Activated gamma-delta T cell (primary cell): ENCODE results near the gene LRRTM4.
"Not testable (repeated sequence)": the region's sequence is repeated elsewhere in the genome, so short reads cannot be mapped to it uniquely, and the experiment has no call there.

Experiments
- DNase-seq: peaks from one replicate; lab custom pipeline; 2025; lab: John Stamatoyannopoulos, UW

LRRTM4 gene

GRCh38 chr2:77085561-77085960, 436.6 kb downstream of the LRRTM4 start:
- DNase-seq = no peak

- no peak for DNase-seq
These were observed 440.6 kb downstream of the LRRTM4 start for GRCh38 chr2:77081597-77081996.

- no peak for DNase-seq
These were observed 457.9 kb downstream of the LRRTM4 start for GRCh38 chr2:77064324-77064723.

GRCh38 chr2:77054938-77055337, 467.2 kb downstream of the LRRTM4 start:
- DNase-seq = no peak

GRCh38 chr2:77046339-77046738, 475.8 kb downstream of the LRRTM4 start:
- no peak for DNase-seq

GRCh38 chr2:77045456-77045855, 476.7 kb downstream of the LRRTM4 start:
- not testable (repeated sequence) for DNase-seq

- no peak for DNase-seq
These were observed 487.7 kb downstream of the LRRTM4 start for GRCh38 chr2:77034445-77034844.

GRCh38 chr2:77029237-77029636, 492.9 kb downstream of the LRRTM4 start:
- not testable (repeated sequence) for DNase-seq

GRCh38 chr2:77028032-77028600, 494.1 kb downstream of the LRRTM4 start:
- DNase-seq = no peak

- no peak for DNase-seq
These were observed 496.5 kb downstream of the LRRTM4 start for GRCh38 chr2:77025714-77026113.

- DNase-seq = no peak
These were observed 501.0 kb downstream of the LRRTM4 start for GRCh38 chr2:77021161-77021560.

GRCh38 chr2:77018219-77018618, 504.0 kb downstream of the LRRTM4 start:
- DNase-seq = no peak

- no peak for DNase-seq
These were observed 504.8 kb downstream of the LRRTM4 start for GRCh38 chr2:77017355-77017745.

- DNase-seq = no peak
These were observed 505.5 kb downstream of the LRRTM4 start for GRCh38 chr2:77016443-77017354.

- no peak for DNase-seq
These were observed 508.2 kb downstream of the LRRTM4 start for GRCh38 chr2:77013953-77014352.

GRCh38 chr2:77013457-77013856, 508.7 kb downstream of the LRRTM4 start:
- DNase-seq = no peak

- no peak for DNase-seq
These were observed 512.9 kb downstream of the LRRTM4 start for GRCh38 chr2:77009307-77009706.

- DNase-seq = no peak
These were observed 513.3 kb downstream of the LRRTM4 start for GRCh38 chr2:77008853-77009252.

- no peak for DNase-seq
These were observed 514.5 kb downstream of the LRRTM4 start for GRCh38 chr2:77007686-77008085.

GRCh38 chr2:77005522-77005921, 516.7 kb downstream of the LRRTM4 start:
- no peak for DNase-seq

GRCh38 chr2:77001895-77002294, 520.3 kb downstream of the LRRTM4 start:
- no peak for DNase-seq

GRCh38 chr2:76998704-76999103, 523.5 kb downstream of the LRRTM4 start:
- no peak for DNase-seq

GRCh38 chr2:76998152-76998551, 524.0 kb downstream of the LRRTM4 start:
- DNase-seq = no peak
